Uterus (tissue), 2 donors: ENCODE measurements around the gene CADPS2.

Experiments used
- CTCF ChIP-seq, 4 experiments: fragments of 200-600 bp in 2 of 4; fragments of 450-650 bp in 2 of 4; sonication (generic) in 2 of 4; IDR thresholded peaks; one replicate each; pipeline ENCODE4 v1.5.1; 2016 to 2019; ENCODE audit warnings: antibody characterized with exemption in 4 of 4, mild to moderate bottlenecking in 2 of 4, moderate library complexity in 1 of 4
- POLR2A ChIP-seq, 2 donors: fragments of 450-650 bp; IDR thresholded peaks; one replicate each; pipeline ENCODE4 v1.6.1; 2016; ENCODE audit warnings: antibody characterized with exemption in 2 of 2, mild to moderate bottlenecking in 1 of 2, moderate library complexity in 1 of 2

GRCh38 chr7:122629412-122629953 is 256.8 kb downstream of the CADPS2 start:
- TF ChIP-seq CTCF (IDR thresholded peaks at IDR 0.05) (no peak), POLR2A (IDR thresholded peaks at IDR 0.05) (no peak)
